ACHN (cell line): ENCODE measurements around the gene GJB1.
"Not testable (repeated sequence)": the region's sequence is repeated elsewhere in the genome, so short reads cannot be mapped to it uniquely, and the experiment has no call there.

Experiments used
- DNase-seq: peaks from one replicate; pipeline ENCODE4 v3.0.0-alpha.2; 2015
- in situ Hi-C: cut with HindIII; loops from 2 replicates; pipeline ENCODE4 v1.10.0; 2017; ENCODE audit warnings: low sequenced_read_pairs, low pct_ligation_motif_present, low pct_unique_long_range_greater_than_20kb

The GJB1 gene

DNA sequence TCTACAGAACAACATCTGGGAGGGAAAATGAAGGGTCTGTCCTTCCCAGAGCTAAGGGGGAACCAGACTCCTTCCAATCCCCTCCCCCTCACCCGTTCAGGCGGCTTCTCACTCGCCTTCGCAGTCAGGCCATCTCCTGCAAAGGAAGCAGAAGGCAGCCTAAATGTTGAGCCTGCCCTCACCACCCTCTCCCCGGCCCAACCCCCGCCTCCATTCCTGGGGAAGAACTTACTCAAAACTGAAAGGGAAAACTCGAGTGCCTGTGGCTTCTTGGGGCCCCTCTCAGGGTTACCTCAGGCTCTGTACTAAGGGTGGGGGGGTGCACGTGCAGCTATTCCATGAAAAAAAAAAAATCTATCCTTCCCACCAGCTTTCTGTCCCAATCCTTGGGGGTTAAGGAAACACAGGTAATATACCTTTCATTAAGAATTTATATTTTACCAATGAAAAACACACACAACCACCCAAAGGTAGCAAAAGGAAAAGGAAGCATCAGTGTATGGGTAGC, 28.5 kb downstream of the GJB1 start:
- in situ Hi-C loops = no loop called here
- no peak for DNase-seq

DNA sequence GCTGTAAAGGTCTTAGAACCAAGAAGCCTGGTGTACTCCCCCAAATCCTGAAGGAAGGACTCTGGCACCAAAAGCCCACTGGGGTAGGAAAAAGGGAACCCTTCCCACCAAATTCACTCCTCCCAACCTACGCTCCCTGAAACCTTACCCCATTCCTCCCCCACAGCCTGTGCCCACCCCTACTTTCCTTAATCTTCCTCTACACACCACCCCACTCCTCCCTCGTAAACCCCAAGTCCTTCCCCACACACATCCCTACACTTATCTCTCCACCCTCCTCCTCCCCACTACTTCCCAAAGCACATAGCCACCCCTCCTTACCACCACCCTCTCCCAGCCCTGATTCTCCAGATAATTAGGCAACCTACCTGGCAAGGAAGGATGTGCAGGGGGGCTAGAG, 29.2 kb downstream of the GJB1 start:
- no peak for DNase-seq
- in situ Hi-C loops = no loop called here

DNA sequence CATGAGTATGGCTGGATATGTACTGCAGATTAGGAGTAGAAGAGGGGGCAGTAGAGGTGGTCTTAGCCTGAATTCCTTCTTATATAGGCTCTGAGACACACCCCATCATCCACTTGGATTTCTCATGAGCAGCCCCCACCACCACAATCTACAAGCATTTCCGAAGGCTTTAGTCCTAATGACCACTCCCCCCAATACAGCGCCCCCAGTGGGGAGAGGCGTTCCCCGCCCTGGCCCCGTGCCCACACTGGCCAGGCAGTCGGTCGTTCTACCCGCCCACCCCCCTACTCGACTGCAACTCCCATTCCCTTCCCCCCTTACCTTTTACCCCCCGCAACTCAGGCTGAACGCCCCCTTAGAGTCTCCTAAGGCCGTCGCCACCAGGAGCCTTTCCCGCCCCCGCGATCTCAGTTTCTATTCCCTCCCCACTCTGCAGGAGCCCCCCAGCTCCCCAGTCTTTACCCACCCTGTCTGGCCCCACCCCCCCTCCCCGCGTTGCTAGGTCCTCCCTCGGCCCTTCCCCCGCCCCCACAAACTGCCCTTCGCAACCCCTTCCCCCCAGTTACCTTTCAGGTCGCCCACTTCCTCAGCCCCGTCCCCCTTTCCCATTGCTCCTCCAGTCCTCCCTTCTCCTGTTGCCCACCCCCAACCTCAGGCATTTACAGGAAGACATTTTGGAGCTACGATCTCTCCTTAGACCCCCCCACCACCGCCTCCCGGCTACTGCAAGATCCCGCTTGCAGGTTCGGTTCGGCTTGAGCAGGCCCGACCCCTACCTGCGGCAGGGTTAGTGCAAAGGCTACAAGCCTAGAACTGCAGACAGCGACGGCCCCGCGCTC, 30.4 kb downstream of the GJB1 start:
- in situ Hi-C loops = no loop called here
- DNase-seq = peak; percentile 34

- in situ Hi-C loops = no loop called here
- DNase-seq = peak; percentile 74
Observed at GRCh38 chrX:71254092-71254963, 31.3 kb downstream of the GJB1 start, which contains the start of gene ZMYM3. Gene ZMYM3 (minus strand): TSS chrX:71254140. CDS start chrX:71253255, 885 bp downstream.

DNA sequence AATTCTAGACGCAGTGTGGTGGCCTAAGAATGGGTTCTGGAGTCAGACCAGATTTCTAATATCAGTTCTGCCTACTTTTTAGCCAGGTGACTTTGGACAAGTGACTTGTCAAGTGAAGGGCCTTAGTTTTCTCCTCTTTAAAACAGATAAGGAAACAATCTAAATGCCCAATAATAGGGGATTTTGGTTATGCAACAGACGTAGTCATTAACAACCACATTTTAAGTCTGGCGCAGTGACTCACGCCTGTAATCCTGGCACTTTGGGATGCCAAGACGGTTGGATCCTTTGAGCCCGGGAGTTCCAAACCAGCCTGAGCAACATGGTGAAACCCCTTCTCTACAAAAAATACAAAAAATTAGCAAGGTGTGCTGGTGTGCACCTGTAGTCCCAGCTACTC, 33.0 kb downstream of the GJB1 start:
- DNase-seq = no peak
- in situ Hi-C loops = no loop called here

- DNase-seq = no peak
- in situ Hi-C loops = no loop called here
Observed at GRCh38 chrX:71256856-71257255, 33.8 kb downstream of the GJB1 start.

DNA sequence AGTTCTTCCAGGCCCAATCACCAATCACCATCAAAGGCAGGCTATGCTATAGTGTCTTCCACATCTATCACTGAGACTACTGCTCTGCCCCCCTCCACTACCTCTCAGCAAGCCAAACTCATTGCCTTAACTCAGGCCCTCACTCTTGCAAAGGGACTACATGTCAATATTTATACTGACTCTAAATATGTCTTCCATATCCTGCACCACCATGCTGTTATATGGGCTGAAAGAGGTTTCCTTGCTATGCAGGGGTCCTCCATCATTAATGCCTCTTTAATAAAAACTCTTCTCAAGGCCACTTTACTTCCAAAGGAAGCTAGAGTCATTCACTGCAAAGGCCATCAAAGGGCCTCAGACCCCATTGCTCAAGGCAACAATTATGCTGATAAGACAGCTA, 45.6 kb downstream of the GJB1 start:
- in situ Hi-C loops, DNase-seq: not testable (repeated sequence)

DNA sequence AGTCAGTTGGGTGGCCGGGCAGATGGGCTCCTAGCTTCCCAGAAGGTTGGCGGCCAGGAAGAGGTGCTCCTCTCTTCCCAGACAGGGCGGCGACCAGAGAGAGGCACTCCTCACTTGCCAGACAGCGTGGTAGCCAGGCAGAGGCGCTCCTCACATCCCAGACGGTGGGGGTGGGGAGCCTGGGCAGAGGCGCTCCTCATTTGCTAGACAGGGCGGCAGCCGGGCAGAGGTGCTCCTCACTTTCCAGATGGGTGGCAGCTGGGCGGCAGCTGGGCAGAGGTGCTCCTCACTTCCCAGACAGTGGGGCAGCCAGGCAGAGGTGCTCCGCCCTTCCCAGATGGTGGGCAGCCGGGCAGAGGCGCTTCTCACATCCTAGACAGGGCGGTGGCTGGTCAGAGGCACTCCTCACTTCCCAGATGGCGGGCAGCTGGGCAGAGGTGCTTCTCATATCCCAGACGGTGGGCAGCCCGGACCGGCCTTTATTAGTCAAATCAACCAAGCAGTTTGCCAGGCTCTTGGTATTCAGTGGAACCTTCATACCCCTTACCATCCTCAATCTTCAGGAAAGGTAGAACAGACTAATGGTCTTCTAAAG, 46.9 kb downstream of the GJB1 start:
- in situ Hi-C loops = no loop called here

GRCh38 chrX:71272313-71272712, 49.3 kb downstream of the GJB1 start:
- in situ Hi-C loops, DNase-seq: not testable (repeated sequence)

More for the DNA sequence above, 46.9 kb downstream of the GJB1 start:
- DNase-seq = no peak
